ENCODE results near the gene KRTAP6-3. TPM values are rescaled to one million over a fixed set of nuclear protein-coding genes. Genes with fewer than 3 reads are reported as not detected.

KRTAP6-3 gene
- total and polyA plus RNA-seq, 2 of the 13 experiments (the other 11 are each of a cell fraction or from before 2014, with no cell fraction given): not detected

GRCh38 chr21:30625449-30626165 is 33.4 kb downstream of the KRTAP6-3 start:
- Histone ChIP-seq H3K9ac (ENCODE audit: insufficient read depth, low read depth, low read length) (no peak overlapping the region), H3K36me3 (replicated peaks in 1 of 2; ENCODE audit: control insufficient read depth in 1 of 2, insufficient read depth in 2 of 2, low read length in 2 of 2) (no peaks in the 10 kb centered on the region), H2AFZ (ENCODE audit: low read length) (no peak overlapping the region), H3K4me2 (ENCODE audit: low read depth, low read length) (no peak overlapping the region), H3K27ac (ENCODE audit: extremely low read length, insufficient read depth, low read length) (no peak overlapping the region), H3K27me3 (ENCODE audit: control insufficient read depth in 1 of 2, insufficient read depth in 2 of 2, low read length in 2 of 2) (no peaks in the 10 kb centered on the region), H3K79me2 (ENCODE audit: insufficient read depth, low read length) (no peaks in the 10 kb centered on the region), H4K20me1 (ENCODE audit: insufficient read depth, low read length) (no peaks in the 10 kb centered on the region), H3K9me3 (ENCODE audit: low read length) (peaks cover 91% of the 10 kb centered on the region), H3K4me1 (ENCODE audit: insufficient read depth, low read length) (no peaks in the 10 kb centered on the region), H3K4me3 (replicated peaks in 1 of 3; ENCODE audit: insufficient read depth in 1 of 3, low read depth in 2 of 3, low read length in 3 of 3) (no peak overlapping the region)
- intact Hi-C loops (cut with micrococcal nuclease; ENCODE audit: unreplicated experiment): no loop called here
- in situ Hi-C loops (cut with HindIII; ENCODE audit: extremely low pct_ligation_motif_present, low pct_unique_long_range_greater_than_20kb): no loop called here
- BruUV-seq (replicated peaks): no TSS peak
- no peak for FAIRE-seq
- WGBS (ENCODE audit: low lambda C conversion rate): 5% methylated on average over 4 of the region's 4 CpGs
- DNase-seq (ENCODE audit: low spot score): no peak
- no peak for ATAC-seq
- ChIA-PET POLR2A (no interaction called here), CTCF (ENCODE audit: low intra/inter-chr PET ratio, low total read pairs) (no interaction called here)
- TF ChIP-seq ZNF678 (CRISPR knock-in tag; IDR thresholded peaks at IDR 0.05): no peak
- no peak for TF ChIP-seq ZFP91 (CRISPR knock-in tag; IDR thresholded peaks at IDR 0.05; ENCODE audit: borderline replicate concordance)
- no peak for TF ChIP-seq SMAD3 (CRISPR knock-in tag; IDR thresholded peaks at IDR 0.05)
- TF ChIP-seq ATF6 (CRISPR knock-in tag; conservative IDR thresholded peaks at IDR 0.05): no peak
- no peak for TF ChIP-seq FLYWCH1 (CRISPR knock-in tag; IDR thresholded peaks at IDR 0.05)
- no peak for TF ChIP-seq HBP1 (CRISPR knock-in tag; IDR thresholded peaks at IDR 0.05; ENCODE audit: low read depth)
- TF ChIP-seq MBD4 (IDR thresholded peaks at IDR 0.05; ENCODE audit: borderline replicate concordance, low read length): no peak
- no peak for TF ChIP-seq RNF219 (CRISPR knock-in tag; IDR thresholded peaks at IDR 0.05)
- no peak for TF ChIP-seq TAF15 (IDR thresholded peaks at IDR 0.05; ENCODE audit: low read depth, low read length, poor library complexity, severe bottlenecking)
- TF ChIP-seq HNF1B (CRISPR knock-in tag; IDR thresholded peaks at IDR 0.05): no peak
